Fibroblast of lung (primary cell): ENCODE measurements around the gene FNTB. TPM values are rescaled to one million over a fixed set of nuclear protein-coding genes. Genes with fewer than 3 reads are reported as not detected.

ENCODE experiments used
- DNase-seq, 2 donors: peaks; one replicate each; pipeline versions ENCODE4 v3.0.0 to v3.0.0-alpha.2; 2010; ENCODE audit warnings: low read depth in 2 of 2
- H2AFZ ChIP-seq: 2 replicates; pipeline ENCODE4 v1.5.1; 2012; ENCODE audit warnings: low read length, control low read depth, inconsistent platforms
- H3K27ac ChIP-seq: 2 replicates; pipeline ENCODE4 v1.5.1; 2011; ENCODE audit warnings: low read length, control low read depth; ENCODE audit not compliant: insufficient read depth
- H3K27me3 ChIP-seq: 2 replicates; pipeline ENCODE4 v1.5.1; 2011; ENCODE audit warnings: mild to moderate bottlenecking, low read length; ENCODE audit not compliant: control insufficient read depth, insufficient read depth
- H3K36me3 ChIP-seq: 2 replicates; pipeline ENCODE4 v1.5.1; 2011; ENCODE audit warnings: low read length; ENCODE audit not compliant: control insufficient read depth, insufficient read depth
- H3K4me1 ChIP-seq: 2 replicates; pipeline ENCODE4 v1.5.1; 2011; ENCODE audit warnings: low read length; ENCODE audit not compliant: control insufficient read depth, insufficient read depth; ENCODE audit errors: extremely low read depth
- H3K4me2 ChIP-seq: 2 replicates; pipeline ENCODE4 v1.5.1; 2011; ENCODE audit warnings: low read length, control low read depth; ENCODE audit not compliant: insufficient read depth; ENCODE audit errors: extremely low read depth
- H3K4me3 ChIP-seq, 4 experiments: fragments of 200-600 bp in 1 of 4; sonication (generic) in 1 of 4; replicated peaks in 1 of 4; 2 replicates each; pipeline ENCODE4 v1.5.1; 2011 to 2016; ENCODE audit warnings: low read length in 4 of 4, low read depth in 3 of 4, mild to moderate bottlenecking in 3 of 4, control low read depth in 2 of 4, inconsistent platforms in 1 of 4, mixed read lengths in 1 of 4; ENCODE audit not compliant: insufficient read depth in 1 of 4; ENCODE audit errors: control extremely low read depth in 1 of 4
- H3K79me2 ChIP-seq: 2 replicates; pipeline ENCODE4 v1.5.1; 2012; ENCODE audit warnings: mild to moderate bottlenecking, low read length, inconsistent platforms; ENCODE audit not compliant: control insufficient read depth, insufficient read depth
- H3K9ac ChIP-seq: 2 replicates; pipeline ENCODE4 v1.5.1; 2011; ENCODE audit warnings: mild to moderate bottlenecking, low read length, control low read depth; ENCODE audit not compliant: insufficient read depth
- H3K9me3 ChIP-seq: 2 replicates; pipeline ENCODE4 v1.5.1; 2012; ENCODE audit warnings: low read depth, low read length; ENCODE audit not compliant: control insufficient read depth, insufficient read depth
- H4K20me1 ChIP-seq: 2 replicates; pipeline ENCODE4 v1.5.1; 2011; ENCODE audit warnings: low read length; ENCODE audit not compliant: control insufficient read depth, insufficient read depth; ENCODE audit errors: extremely low read depth
- CTCF ChIP-seq, 2 donors: IDR thresholded peaks in 1 of 2; conservative IDR thresholded peaks in 1 of 2; 1 replicate in 1 of 2; 2 replicates in 1 of 2; pipeline ENCODE4 v1.5.1; 2011 to 2012; ENCODE audit warnings: low read length in 2 of 2, control low read depth in 1 of 2, inconsistent platforms in 1 of 2, low read depth in 1 of 2, mild to moderate bottlenecking in 1 of 2
- EZH2 ChIP-seq: IDR thresholded peaks from 2 replicates; pipeline ENCODE4 v1.5.1; 2012; ENCODE audit warnings: low read length, control low read depth, mild to moderate bottlenecking; ENCODE audit errors: missing control alignments
- polyA plus RNA-seq, 2 donors: library from polyadenylated mRNA; depleted of rRNA in 1 of 2; stranded (reverse) in 1 of 2; unstranded in 1 of 2; fragments of >200 nt; gene quantifications; 2 replicates each; pipeline ENCODE4 v1.2.1, GENCODE V29; 2011 to 2012; ENCODE audit warnings: missing spikeins in 1 of 2
- total RNA-seq: library from RNA; depleted of rRNA; stranded (reverse); fragments of >200 nt; gene quantifications from 2 replicates; pipeline ENCODE4 v1.2.1, GENCODE V29; 2014

Gene FNTB
- total and polyA plus RNA-seq, 2 donors (not counting 1 experiment from before 2014, with no cell fraction given), result 8.8 to 13.2 TPM

- no peaks in the 10 kb centered on the region for H3K27me3 ChIP-seq
- H3K9me3 ChIP-seq, result no peaks in the 10 kb centered on the region
- TF ChIP-seq CTCF (conservative IDR thresholded peaks at IDR 0.05 in 1 of 2, IDR thresholded peaks at IDR 0.05 in 1 of 2; ENCODE audit: low read depth in 1 of 2, low read length in 2 of 2), result no peak
- no peak for TF ChIP-seq EZH2
- H2AFZ ChIP-seq, result no peak overlapping the region
- H3K4me2 ChIP-seq, result no peak overlapping the region
- no peak overlapping the region for H3K4me3 ChIP-seq
- no peaks in the 10 kb centered on the region for H4K20me1 ChIP-seq
- peaks cover 1% of the 10 kb centered on the region for H3K36me3 ChIP-seq
- DNase-seq, result no peak
- no peak overlapping the region for H3K27ac ChIP-seq
- H3K79me2 ChIP-seq, result no peaks in the 10 kb centered on the region
- H3K4me1 ChIP-seq, result no peaks in the 10 kb centered on the region
- H3K9ac ChIP-seq, result no peak overlapping the region
Measured at GRCh38 chr14:65041434-65041915, 54.8 kb downstream of the FNTB start.

GRCh38 chr14:65042296-65042695 is 55.6 kb downstream of the FNTB start:
- H3K27ac ChIP-seq, result no peak overlapping the region
- no peaks in the 10 kb centered on the region for H3K4me1 ChIP-seq
- H3K4me3 ChIP-seq, result no peak overlapping the region
- DNase-seq, result no peak
- TF ChIP-seq EZH2 (no peak), CTCF (conservative IDR thresholded peaks at IDR 0.05 in 1 of 2, IDR thresholded peaks at IDR 0.05 in 1 of 2; ENCODE audit: low read depth in 1 of 2, low read length in 2 of 2) (no peak)
- no peak overlapping the region for H3K9ac ChIP-seq
- peaks cover 1% of the 10 kb centered on the region for H3K36me3 ChIP-seq
- no peaks in the 10 kb centered on the region for H3K9me3 ChIP-seq
- no peak overlapping the region for H2AFZ ChIP-seq
- no peaks in the 10 kb centered on the region for H3K27me3 ChIP-seq
- H3K4me2 ChIP-seq, result no peak overlapping the region
- no peaks in the 10 kb centered on the region for H4K20me1 ChIP-seq
- H3K79me2 ChIP-seq, result no peaks in the 10 kb centered on the region

GRCh38 chr14:65042731-65043372 is 56.2 kb downstream of the FNTB start:
- H3K36me3 ChIP-seq, result peaks cover 1% of the 10 kb centered on the region
- H3K27me3 ChIP-seq, result no peaks in the 10 kb centered on the region
- no peaks in the 10 kb centered on the region for H3K79me2 ChIP-seq
- no peak overlapping the region for H3K27ac ChIP-seq
- no peaks in the 10 kb centered on the region for H3K4me1 ChIP-seq
- no peak overlapping the region for H3K4me2 ChIP-seq
- no peak overlapping the region for H2AFZ ChIP-seq
- no peaks in the 10 kb centered on the region for H3K9me3 ChIP-seq
- H3K4me3 ChIP-seq, result no peak overlapping the region
- no peak overlapping the region for H3K9ac ChIP-seq
- no peaks in the 10 kb centered on the region for H4K20me1 ChIP-seq
- DNase-seq, result no peak
- TF ChIP-seq CTCF (conservative IDR thresholded peaks at IDR 0.05 in 1 of 2, IDR thresholded peaks at IDR 0.05 in 1 of 2; ENCODE audit: low read depth in 1 of 2, low read length in 2 of 2) (no peak), EZH2 (no peak)
